Gastroesophageal sphincter (tissue), 4 donors: ENCODE results near the gene KIAA0040. TPM values are rescaled to one million over a fixed set of nuclear protein-coding genes. Genes with fewer than 3 reads are reported as not detected.

ENCODE experiments used
- ATAC-seq: fragments of 150-250 bp; one replicate; pipeline ENCODE4 v1.9.1; 2016; ENCODE audit warnings: mild to moderate bottlenecking, moderate library complexity
- H3K27ac ChIP-seq, 4 donors: fragments of 200-600 bp; sonication (generic) in 3 of 4; 1 replicate in 3 of 4; 2 replicates in 1 of 4; pipeline ENCODE4 v1.5.1; 2016 to 2019
- H3K27me3 ChIP-seq: fragments of 200-600 bp; sonication (generic); one replicate; pipeline ENCODE4 v1.5.1; 2019
- H3K36me3 ChIP-seq, 2 donors: fragments of 200-600 bp; sonication (generic); one replicate each; pipeline ENCODE4 v1.5.1; 2019; ENCODE audit warnings: control low read depth in 1 of 2
- H3K4me1 ChIP-seq, 3 donors: fragments of 200-600 bp; sonication (generic); 1 replicate in 2 of 3; 2 replicates in 1 of 3; pipeline ENCODE4 v1.5.1; 2016 to 2019; ENCODE audit warnings: control low read depth in 2 of 3
- H3K4me3 ChIP-seq, 2 donors: fragments of 200-600 bp; sonication (generic); one replicate each; pipeline ENCODE4 v1.5.1; 2019; ENCODE audit warnings: mild to moderate bottlenecking in 1 of 2, moderate library complexity in 1 of 2
- H3K9me3 ChIP-seq, 3 donors: fragments of 200-600 bp; sonication (generic); one replicate each; pipeline ENCODE4 v1.5.1; 2017 to 2019; ENCODE audit warnings: control low read depth in 2 of 3
- CTCF ChIP-seq, 4 experiments: fragments of 200-600 bp in 2 of 4; fragments of 450-650 bp in 2 of 4; sonication (generic) in 1 of 4; IDR thresholded peaks; one replicate each; pipeline ENCODE4 v1.5.1; 2017 to 2019; ENCODE audit warnings: antibody characterized with exemption in 4 of 4, mild to moderate bottlenecking in 2 of 4, moderate library complexity in 2 of 4
- EP300 ChIP-seq: sonication (generic); formaldehyde crosslinking; IDR thresholded peaks from one replicate; pipeline ENCODE4 v1.6.1; 2017; ENCODE audit warnings: antibody characterized with exemption, mild to moderate bottlenecking
- POLR2A ChIP-seq, 2 donors: fragments of 450-650 bp; IDR thresholded peaks; one replicate each; pipeline ENCODE4 v1.6.1; 2017; ENCODE audit warnings: antibody characterized with exemption in 2 of 2, mild to moderate bottlenecking in 2 of 2, moderate library complexity in 1 of 2
- POLR2AphosphoS5 ChIP-seq: sonication (generic); formaldehyde crosslinking; IDR thresholded peaks from one replicate; pipeline ENCODE4 v1.6.1; 2017; ENCODE audit warnings: antibody characterized with exemption
- WGBS, 2 donors: methylation state at CpG; one replicate each; pipeline ENCODE4 v1.1.5; 2018; ENCODE audit warnings: low coverage in 1 of 2; 5-methylcytosine and 5-hydroxymethylcytosine counted together
- total RNA-seq, 4 donors: library from RNA; depleted of rRNA; stranded (reverse); fragments of >200 nt; gene quantifications; one replicate each; pipeline ENCODE4 v1.1.0, GENCODE V29; 2016

Gene KIAA0040
- total RNA-seq, result 10 to 100 TPM; 43.2 to 54.3 (median 46.5) TPM

- Histone ChIP-seq H3K4me3 (peak within 1 kb of the TSS; percentile 71 to 72), H3K9me3 (no peaks in the 10 kb centered on the region), H3K27ac (peak within 1 kb of the TSS; percentile 54 to 88 (median 86)), H3K27me3 (no peaks in the 10 kb centered on the region), H3K4me1 (peaks cover 0 to 43% (median 0%) of the 10 kb centered on the region in 3 donors), H3K36me3 (no peaks in the 10 kb centered on the region)
- peak; percentile 85 for ATAC-seq
- TF ChIP-seq POLR2A (IDR thresholded peaks at IDR 0.05) (peak; percentile 15 to 30), EP300 (no peak), CTCF (IDR thresholded peaks at IDR 0.05) (peak in 1 of 4 experiments; percentile 36), POLR2AphosphoS5 (peak; percentile 88)
- WGBS, 2 donors, result 18 to 44% methylated on average over 6 to 8 of the region's 62 CpGs
Observed at GRCh38 chr1:175192630-175193526, at the start of gene KIAA0040. KIAA0040 (minus strand) TSS chr1:175192776; CDS start chr1:175161013, 31,763 bp downstream.

GRCh38 chr1:175237389-175237788, 44.8 kb upstream of the KIAA0040 start:
- Histone ChIP-seq H3K36me3 (no peaks in the 10 kb centered on the region), H3K27me3 (no peaks in the 10 kb centered on the region), H3K4me1 (no peaks in the 10 kb centered on the region), H3K4me3 (no peak overlapping the region), H3K27ac (no peak overlapping the region), H3K9me3 (peaks cover 0 to 12% (median 0%) of the 10 kb centered on the region in 3 donors)
- no peak for ATAC-seq
- TF ChIP-seq POLR2AphosphoS5, result no peak
- TF ChIP-seq EP300, result no peak
- no peak for TF ChIP-seq CTCF (IDR thresholded peaks at IDR 0.05)
- no peak for TF ChIP-seq POLR2A (IDR thresholded peaks at IDR 0.05)
- 92 to 100% methylated on average over 1 of the region's 1 CpG for WGBS, 2 donors

GRCh38 chr1:175234639-175235038, 42.1 kb upstream of the KIAA0040 start:
- no peaks in the 10 kb centered on the region for H3K4me1 ChIP-seq
- no peaks in the 10 kb centered on the region for H3K36me3 ChIP-seq
- H3K27me3 ChIP-seq, result no peaks in the 10 kb centered on the region
- TF ChIP-seq POLR2A (IDR thresholded peaks at IDR 0.05), result no peak
- no peak for TF ChIP-seq POLR2AphosphoS5
- TF ChIP-seq CTCF (IDR thresholded peaks at IDR 0.05), result no peak
- TF ChIP-seq EP300, result no peak
- no peak overlapping the region for H3K4me3 ChIP-seq
- ATAC-seq, result no peak
- no peak overlapping the region for H3K27ac ChIP-seq
- 89 to 100% methylated on average over 1 of the region's 3 CpGs for WGBS, 2 donors
- peaks cover 0 to 12% (median 0%) of the 10 kb centered on the region in 3 donors for H3K9me3 ChIP-seq

GRCh38 chr1:175232335-175232734, 39.8 kb upstream of the KIAA0040 start:
- no peak for ATAC-seq
- Histone ChIP-seq H3K9me3 (peaks cover 0 to 8% (median 0%) of the 10 kb centered on the region in 3 donors), H3K4me1 (no peaks in the 10 kb centered on the region), H3K27me3 (no peaks in the 10 kb centered on the region), H3K27ac (no peak overlapping the region), H3K4me3 (no peak overlapping the region), H3K36me3 (no peaks in the 10 kb centered on the region)
- no peak for TF ChIP-seq POLR2AphosphoS5
- no peak for TF ChIP-seq CTCF (IDR thresholded peaks at IDR 0.05)
- no peak for TF ChIP-seq EP300
- 3 to 57% methylated on average over 2 of the region's 2 CpGs for WGBS, 2 donors

GRCh38 chr1:175225805-175226129, 33.2 kb upstream of the KIAA0040 start:
- H3K4me3 ChIP-seq, result no peak overlapping the region
- WGBS, 2 donors, result 0 to 29% methylated on average over 1 of the region's 1 CpG
- no peak for ATAC-seq
- no peaks in the 10 kb centered on the region for H3K9me3 ChIP-seq
- H3K4me1 ChIP-seq, result peaks cover 0 to 13% (median 0%) of the 10 kb centered on the region in 3 donors
- no peak overlapping the region for H3K27ac ChIP-seq
- no peaks in the 10 kb centered on the region for H3K27me3 ChIP-seq
- TF ChIP-seq POLR2AphosphoS5, result no peak
- no peak for TF ChIP-seq EP300
- TF ChIP-seq CTCF (IDR thresholded peaks at IDR 0.05), result no peak
- no peak for TF ChIP-seq POLR2A (IDR thresholded peaks at IDR 0.05)
- H3K36me3 ChIP-seq, result no peaks in the 10 kb centered on the region
